Measurements from ENCODE around the gene FAM241A.
A peak's percentile ranks its signal among the peaks of the same experiment; 100 is the strongest.
"Not testable (repeated sequence)": the region's sequence is repeated elsewhere in the genome, so short reads cannot be mapped to it uniquely, and the experiment has no call there.

FAM241A gene

DNA sequence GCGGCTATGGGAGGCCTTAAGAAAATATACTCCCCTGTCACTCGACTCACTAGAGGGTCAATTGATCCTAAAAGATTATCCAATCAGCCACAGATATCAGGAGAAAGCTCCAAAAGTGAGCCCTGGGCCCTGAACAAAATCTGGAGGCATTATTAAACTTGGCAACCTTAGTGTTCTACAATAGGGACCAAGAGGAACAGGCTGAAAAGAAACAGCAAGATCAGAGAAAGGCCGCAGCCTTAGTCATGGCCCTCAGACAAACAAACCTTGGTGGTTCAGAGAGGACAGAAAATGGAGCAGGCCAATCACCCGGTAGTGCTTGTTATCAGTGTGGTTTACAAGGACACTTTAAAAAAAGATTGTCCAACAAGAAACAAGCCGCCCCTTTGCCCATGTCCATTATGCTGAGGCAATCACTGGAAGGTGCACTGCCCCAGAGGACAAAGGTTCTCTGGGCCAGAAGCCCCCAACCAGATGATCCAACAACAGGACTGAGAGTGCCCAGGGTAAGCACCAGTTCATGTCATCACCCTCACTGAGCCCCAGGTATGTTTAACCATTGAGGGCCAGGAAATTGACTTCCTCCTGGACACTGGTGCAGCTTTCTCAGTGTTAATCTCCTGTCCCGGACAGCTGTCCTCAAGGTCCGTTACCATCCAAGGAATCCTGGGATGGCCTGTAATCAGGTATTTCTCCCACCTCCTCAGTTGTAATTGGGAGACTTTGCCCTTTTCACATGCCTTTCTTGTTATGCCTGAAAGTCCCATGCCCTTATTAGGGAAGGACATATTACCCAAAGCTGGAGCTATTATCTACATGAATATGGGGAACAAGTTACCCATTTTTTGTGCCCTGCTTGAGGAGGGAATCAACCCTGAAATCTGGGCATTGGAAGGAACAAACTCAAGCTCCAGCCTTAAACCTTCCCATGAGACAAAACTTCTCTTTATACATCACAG lies 63.2 kb downstream of the FAM241A start:
- DNase-seq; intact Hi-C loops (cut with DNase I): not testable (repeated sequence)

DNA sequence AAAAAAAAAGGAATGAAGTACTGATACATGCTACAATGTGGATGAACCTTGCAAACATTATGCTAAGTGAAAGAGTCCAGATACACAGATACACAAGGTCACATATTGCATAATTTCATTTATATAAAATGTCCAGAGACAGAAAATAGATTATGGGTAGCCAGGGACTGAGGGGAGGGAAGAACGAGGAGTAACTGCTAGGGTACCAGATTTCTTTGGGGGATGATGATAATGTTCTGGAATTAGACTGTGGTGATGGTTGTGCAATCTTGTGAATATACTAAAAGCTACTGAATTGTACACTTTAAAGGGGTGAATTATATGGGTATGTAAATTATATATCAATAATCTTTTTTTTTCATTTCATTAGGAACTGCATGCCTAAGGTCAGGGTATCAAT lies 65.5 kb downstream of the FAM241A start:
- no peak for DNase-seq
- intact Hi-C loops (cut with DNase I) = no loop called here

DNA sequence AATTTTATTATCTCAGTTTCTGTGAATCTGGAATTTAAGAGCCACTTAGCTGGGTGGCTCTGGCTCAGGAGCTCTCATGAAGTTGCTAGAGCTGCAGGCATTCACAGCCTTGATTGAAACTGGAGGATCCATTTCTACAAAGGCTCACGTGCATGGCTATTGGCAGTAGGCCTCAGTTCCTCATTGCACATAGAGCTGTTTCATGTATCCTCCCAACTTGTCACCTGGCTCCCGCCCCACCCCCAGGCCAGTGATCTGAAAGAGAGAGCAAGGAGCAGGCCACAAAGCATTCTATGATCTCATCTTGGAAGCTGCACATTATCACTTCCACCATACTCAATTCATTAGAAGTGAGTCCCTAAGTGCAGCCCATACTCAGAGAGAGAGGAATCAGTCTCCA lies 67.8 kb downstream of the FAM241A start:
- peak in 1 of 10 donors; percentile 42 for DNase-seq
- intact Hi-C loops (cut with DNase I) = no loop called here

DNA sequence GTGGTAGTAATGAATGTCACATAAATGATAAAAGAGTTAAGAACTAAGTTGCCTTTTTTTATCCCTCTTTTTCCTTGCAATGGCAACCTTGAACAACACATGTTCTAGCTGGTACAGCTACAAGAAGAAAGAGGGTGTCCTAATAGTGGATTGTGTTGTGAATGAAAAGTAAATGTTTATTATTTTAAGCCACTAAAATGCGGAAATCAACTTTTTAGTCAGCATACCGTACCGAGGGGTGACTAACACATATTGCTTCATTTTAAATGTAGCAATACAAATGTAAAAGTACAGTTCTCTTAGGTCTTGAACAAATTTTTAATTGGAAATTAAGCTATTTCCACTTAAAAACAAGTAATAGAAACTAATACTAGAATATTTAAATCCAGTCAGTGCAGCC lies 68.6 kb downstream of the FAM241A start:
- no peak for DNase-seq
- intact Hi-C loops (cut with DNase I) = no loop called here

DNA sequence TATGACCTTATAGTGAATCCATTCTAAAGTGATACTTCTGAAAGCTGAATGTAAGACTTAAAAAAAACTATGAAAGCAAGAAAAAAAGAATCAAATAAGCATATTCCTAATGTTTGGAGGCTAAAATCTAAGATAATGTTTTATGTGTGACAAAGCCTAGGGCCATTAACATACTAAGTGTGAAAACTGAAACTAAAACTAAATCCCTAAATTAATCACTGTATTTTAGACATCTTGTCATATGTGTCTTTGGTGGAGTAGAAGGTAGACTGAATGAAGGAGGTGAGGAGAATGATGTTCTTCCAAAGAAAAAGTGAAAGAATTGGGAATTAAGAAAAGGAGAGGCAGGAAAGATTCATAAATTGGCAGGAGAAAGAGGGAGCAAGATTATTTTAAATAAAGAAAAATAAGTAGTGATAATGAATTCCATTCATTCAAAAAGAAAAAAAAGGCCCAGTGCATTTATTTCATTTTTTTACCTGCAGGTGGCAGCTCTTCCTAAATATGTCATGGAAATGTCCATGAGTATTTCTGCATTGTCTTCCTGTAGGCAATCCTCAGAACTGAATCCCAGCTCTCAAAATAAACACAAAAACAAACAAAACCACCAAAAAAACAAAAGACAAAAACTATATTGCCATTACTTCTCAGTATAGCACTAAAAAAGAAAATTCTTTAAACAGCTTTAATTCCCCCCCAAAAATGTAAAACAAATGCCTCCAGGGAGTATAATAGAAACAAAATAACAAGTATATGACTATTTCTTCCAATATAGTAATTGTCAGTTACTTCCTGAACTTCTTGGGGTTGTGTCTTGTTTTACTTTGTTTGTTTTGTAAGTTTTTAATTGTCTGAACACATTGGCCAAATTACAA lies 69.4 kb downstream of the FAM241A start:
- intact Hi-C loops (cut with DNase I) = no loop called here
- DNase-seq = no peak

DNA sequence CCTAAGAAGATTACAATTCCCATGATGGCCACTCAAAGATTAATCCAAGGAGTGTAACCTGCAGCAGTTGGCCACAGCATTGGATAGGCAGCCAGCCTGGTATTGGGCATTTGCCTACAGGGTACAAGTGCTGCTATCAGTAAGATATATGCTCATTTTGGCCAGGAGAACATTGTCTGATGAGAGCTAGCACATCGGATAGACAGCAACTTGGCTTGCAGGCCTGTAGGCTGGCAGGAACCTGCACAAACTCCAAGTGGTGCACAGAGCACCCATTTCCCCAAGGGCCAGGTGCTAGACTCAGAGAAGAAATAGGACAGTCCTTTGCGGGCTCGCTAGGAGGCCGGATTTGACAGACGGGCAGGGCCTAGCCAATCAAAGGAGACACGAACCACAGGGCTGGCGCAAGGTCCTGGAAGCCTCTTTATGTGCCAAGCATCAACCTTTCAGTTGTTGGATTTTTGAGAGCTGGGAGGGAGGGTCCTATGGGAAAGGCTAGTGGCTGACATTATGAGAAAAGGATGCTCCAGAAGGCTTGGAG lies 74.6 kb downstream of the FAM241A start:
- intact Hi-C loops (cut with DNase I) = no loop called here
- DNase-seq = peak in 1 of 10 donors; percentile 76

DNA sequence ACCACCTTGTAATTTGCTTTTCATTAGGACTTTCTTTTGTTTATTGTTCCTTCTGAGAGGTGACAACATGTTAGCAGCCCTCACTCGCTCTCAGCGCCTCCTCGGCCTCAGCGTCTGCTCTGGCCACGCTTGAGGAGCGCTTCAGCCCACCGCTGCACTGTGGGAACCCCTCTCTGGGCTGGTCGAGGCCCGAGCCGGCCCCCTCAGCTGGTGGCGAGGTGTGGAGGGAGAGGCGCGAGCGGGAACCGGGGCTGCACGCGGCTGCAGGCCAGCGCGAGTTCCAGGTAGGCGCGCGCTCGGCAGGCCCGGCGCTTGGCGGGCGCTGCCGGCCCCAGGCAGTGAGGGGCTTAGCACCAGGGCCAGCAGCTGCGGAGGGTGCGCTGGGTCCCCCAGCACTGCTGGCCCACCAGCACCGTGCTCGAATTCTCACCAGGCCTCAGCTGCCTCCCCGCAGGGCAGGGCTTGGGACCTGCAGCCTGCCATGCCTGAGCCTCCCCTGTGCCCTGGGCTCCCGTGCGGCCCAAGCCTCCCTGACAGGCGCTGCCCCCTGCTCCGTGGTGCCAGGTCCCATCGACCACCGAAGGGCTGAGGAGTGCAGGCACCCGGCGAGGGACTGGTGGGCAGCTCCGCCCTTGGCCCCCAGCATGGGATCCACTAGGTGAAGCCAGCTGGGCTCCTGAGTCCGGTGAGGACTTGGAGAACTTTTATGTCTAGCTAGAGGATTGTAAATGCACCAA lies 77.1 kb downstream of the FAM241A start:
- intact Hi-C loops (cut with DNase I) = no loop called here
- DNase-seq = peak in 2 of 10 donors; percentile 59 to 68

DNA sequence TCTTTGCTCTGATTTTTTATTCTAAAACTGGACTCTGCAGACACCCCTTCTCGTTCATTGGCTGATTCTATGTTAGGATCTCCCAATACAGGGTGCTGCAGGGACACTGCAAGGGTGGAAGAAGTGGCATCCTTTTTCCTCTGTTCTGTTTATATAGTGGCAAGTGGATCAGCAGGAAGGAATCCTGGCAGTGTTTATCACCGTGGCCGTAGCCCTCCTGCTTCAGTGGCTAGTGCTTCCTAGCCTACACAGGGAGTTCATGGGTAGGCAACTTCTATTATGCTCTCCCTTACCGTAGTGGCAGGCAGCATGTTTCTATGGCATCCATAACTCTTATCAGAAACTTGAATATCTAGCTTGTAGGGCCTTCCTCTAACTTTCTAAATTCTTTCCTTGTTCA lies 79.9 kb downstream of the FAM241A start:
- intact Hi-C loops (cut with DNase I) = no loop called here
- no peak for DNase-seq

DNA sequence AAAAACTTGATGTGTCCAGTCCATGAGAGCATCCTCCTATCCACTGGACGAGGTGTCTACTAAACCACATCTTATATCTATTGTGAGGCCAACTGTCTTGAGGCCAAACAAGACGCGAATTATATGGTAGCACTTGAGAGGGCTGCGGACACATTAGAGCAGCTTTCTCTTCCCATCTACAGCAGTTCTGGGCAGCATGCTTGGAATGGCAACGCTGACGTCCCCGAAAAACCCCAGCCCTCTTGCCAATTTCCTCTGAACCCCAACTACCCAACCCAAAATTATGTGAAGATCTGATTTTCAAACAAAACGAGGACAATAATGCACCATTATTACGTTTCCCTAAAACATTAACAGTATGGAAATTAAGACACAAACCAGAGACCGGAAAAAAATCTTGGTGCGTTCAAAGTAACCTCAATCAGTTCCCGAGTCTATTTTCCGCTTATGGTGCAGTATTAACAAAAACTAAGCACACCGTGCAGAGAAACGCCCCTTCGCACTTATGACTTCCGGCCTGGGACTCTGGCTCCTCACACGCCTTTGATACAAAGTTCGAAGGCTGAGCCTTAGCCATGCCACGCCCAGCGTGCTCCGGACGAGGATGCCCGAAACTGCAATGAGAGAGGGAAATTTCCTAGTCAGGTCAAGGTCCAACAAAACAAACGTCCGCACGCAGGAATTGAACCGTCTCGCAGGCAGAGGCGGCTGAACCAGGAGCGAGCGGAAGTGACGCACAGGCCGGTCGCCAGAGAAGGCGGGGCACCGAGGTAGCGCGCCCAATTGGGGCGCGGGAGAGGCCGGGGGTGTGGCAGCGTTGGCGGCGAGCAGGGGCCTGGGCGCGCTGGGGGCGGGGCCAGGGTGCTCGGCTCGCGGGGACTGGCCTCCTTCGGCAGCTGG lies 85.9 kb downstream of the FAM241A start:
- intact Hi-C loops (cut with DNase I) = loop anchor here (2.0 kb wide), 1 partner anchor 86 kb away; the partner anchor contains the start of gene FAM241A
- peak; percentile 96 to 100 (median 98) for DNase-seq

DNA sequence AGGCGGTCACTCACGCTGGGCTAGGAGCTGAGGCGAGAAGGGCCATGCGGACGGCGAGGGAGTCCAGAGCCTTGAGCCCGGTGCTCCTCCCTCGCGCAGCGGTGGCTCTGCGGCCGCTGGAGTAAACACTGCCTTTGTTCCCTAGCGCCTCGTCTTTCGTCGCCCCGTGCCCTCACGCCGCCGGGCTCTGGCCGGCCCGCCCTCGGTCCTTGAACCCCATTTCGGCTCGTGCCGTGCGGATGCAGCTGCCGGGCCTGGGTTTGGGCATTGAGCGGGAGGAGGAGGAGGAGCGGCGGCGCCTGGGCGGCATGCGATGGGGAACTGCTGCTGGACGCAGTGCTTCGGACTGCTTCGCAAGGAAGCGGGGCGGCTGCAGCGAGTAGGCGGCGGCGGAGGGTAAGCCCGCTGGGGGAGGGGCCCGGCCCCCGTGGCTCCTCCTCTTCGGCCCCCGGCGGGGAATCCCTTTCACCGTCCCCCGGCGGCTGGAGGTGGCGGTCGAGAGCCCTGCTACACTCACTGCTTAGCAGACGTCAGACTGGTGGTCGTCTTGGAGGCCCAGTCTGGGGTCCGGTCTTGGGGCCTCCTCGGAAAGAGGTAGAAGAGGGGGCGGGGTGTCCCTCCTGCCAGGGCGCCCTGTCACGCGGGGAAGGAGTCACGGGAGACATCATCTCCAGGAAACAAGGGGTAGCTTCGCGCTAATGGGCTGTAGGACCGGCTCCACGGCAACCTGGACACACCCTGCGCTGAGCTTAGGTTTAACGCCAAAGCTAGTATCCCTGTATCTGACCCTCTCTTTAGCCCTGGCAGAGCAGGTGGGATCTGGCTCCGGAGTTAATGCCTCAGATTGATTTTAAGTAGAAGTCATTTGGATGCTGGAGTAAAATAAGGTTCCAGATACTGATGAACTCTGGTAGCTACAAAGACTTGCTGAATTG lies 86.8 kb downstream of the FAM241A start, which contains the start of gene AP1AR:
Gene AP1AR (plus strand): TSS at position 9 of the 935 bp plus-strand sequence. CDS start 305 bp downstream, at position 314.
- peak; percentile 66 to 96 (median 80) for DNase-seq

DNA sequence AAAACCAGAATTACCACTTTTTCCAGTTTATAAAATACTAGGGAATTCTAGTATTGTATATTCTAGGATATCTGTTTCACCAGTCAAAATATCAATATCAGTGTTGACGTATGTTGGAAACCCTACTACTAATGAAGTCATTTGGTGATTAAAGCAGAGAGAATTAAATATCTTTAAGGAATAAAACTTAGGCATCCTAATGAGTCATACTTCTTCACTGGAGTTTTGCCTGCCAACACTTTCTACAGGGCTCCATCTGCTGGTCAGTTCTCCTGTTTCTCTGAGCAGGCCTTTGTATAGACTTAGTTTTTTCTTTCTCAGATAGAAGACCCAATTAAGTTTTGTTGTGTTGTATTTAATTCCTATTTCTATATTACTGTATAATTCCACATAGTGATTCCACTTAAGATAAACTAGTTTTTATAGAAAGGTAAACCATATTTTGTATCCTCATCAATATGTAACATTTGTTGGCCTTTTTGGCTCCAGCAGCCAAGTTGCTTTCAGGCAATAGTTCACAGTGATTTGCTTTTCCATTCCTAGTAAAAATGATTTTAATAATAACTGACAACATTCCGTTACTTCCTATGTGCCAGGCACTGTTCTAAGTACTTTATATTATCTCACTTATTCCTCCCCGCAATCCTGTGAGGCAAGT lies 89.8 kb downstream of the FAM241A start:
- intact Hi-C loops (cut with DNase I) = loop anchor here (1.0 kb wide), 1 partner anchor 136 kb away; no protein-coding TSS in a partner anchor
- peak in 6 of 10 donors; percentile 32 to 91 (median 66) for DNase-seq

More for the DNA sequence above, 86.8 kb downstream of the FAM241A start, which contains the start of gene AP1AR:
- intact Hi-C loops (cut with DNase I) = loop anchor here (2.0 kb wide), 1 partner anchor 87 kb away; the partner anchor contains the start of gene FAM241A

DNA sequence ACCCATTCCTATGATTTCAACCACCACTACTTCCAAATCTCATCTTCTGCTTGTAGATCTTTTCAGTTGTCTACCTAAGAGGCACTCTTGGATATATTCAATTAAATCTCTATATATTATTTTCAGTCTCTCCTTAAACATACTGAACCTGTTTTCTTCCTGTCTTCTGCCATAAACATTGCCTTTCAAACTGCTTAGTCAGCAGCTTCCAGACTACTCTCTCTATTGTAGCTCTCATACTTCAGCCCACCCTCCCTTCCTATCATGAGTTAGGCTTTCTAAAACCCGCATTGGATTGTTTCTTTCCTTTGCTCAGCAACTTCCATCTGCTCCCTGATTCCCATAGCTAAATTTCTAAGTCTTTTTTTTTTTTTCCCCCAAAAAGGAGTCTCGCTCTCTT lies 90.8 kb downstream of the FAM241A start:
- intact Hi-C loops (cut with DNase I) = no loop called here
- DNase-seq = no peak

DNA sequence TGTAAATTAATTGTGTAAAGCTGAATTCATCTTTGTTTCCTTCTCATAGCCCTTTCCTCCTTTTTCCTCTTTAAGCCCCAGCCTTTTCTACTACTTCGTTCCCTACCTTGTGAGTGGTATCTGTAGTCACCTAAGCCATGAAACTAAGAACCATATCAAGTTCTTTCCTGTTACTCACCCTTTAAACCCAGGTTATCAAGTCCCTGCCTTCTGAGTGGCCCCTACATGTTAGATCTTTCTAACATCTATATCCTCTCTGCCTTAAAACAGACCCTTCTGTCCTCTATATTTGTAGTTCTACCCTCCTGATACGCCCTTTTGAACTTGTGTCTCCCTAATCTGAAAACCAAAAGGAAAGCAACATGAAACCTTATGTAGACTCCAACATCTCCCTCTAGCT lies 93.6 kb downstream of the FAM241A start:
- DNase-seq = no peak
- intact Hi-C loops (cut with DNase I) = no loop called here

Data from posterior cingulate gyrus (tissue), 11 donors.